HG03520 (cell line): Measurements from ENCODE around the gene GASK1B.

Experiments
- ATAC-seq: cut with Tn5 transposase; IDR thresholded peaks from one replicate; pipeline ENCODE4 v1.9.1; 2021; ENCODE audit warnings: mild to moderate bottlenecking, moderate library complexity; ENCODE audit not compliant: unreplicated experiment

Gene GASK1B

GRCh38 chr4:158189422-158189821 is 16.6 kb upstream of the GASK1B start:
- ATAC-seq: no peak

GRCh38 chr4:158186815-158187214 is 14.0 kb upstream of the GASK1B start:
- no peak for ATAC-seq

GRCh38 chr4:158182736-158183135 is 9.9 kb upstream of the GASK1B start:
- ATAC-seq: no peak

- no peak for ATAC-seq
These were observed 9.1 kb upstream of the GASK1B start for GRCh38 chr4:158181906-158182305.

GRCh38 chr4:158179465-158179864 is 6.6 kb upstream of the GASK1B start:
- ATAC-seq: no peak

- ATAC-seq: no peak
These were observed 4.0 kb upstream of the GASK1B start for GRCh38 chr4:158176776-158177175.

- no peak for ATAC-seq
These were observed 3.3 kb upstream of the GASK1B start for GRCh38 chr4:158176108-158176507.

- no peak for ATAC-seq
These were observed 1.9 kb downstream of the GASK1B start for GRCh38 chr4:158170691-158171561.

GRCh38 chr4:158169931-158170690 is 2.7 kb downstream of the GASK1B start:
- no peak for ATAC-seq

- ATAC-seq: no peak
These were observed 3.3 kb downstream of the GASK1B start for GRCh38 chr4:158169506-158169905.

- ATAC-seq: no peak
These were observed 4.2 kb downstream of the GASK1B start for GRCh38 chr4:158168606-158169005.

- ATAC-seq: no peak
These were observed 6.1 kb downstream of the GASK1B start for GRCh38 chr4:158166701-158167100.

GRCh38 chr4:158164768-158165213 is 8.0 kb downstream of the GASK1B start:
- ATAC-seq: no peak

- no peak for ATAC-seq
These were observed 8.7 kb downstream of the GASK1B start for GRCh38 chr4:158163941-158164767.

GRCh38 chr4:158162631-158163030 is 10.2 kb downstream of the GASK1B start:
- no peak for ATAC-seq

- no peak for ATAC-seq
These were observed 11.1 kb downstream of the GASK1B start for GRCh38 chr4:158161551-158162354.

GRCh38 chr4:158159718-158160094 is 13.1 kb downstream of the GASK1B start:
- no peak for ATAC-seq

- ATAC-seq: no peak
These were observed 13.6 kb downstream of the GASK1B start for GRCh38 chr4:158159054-158159717.

- ATAC-seq: no peak
These were observed 15.4 kb downstream of the GASK1B start for GRCh38 chr4:158157412-158157811.
